GM13976 (cell line): ENCODE results near the gene TDO2.

Experiments used
- DNase-seq: peaks from one replicate; pipeline ENCODE4 v3.0.0; 2012; ENCODE audit warnings: low spot score
- CTCF ChIP-seq: IDR thresholded peaks from 2 replicates; pipeline ENCODE4 v1.5.1; 2012; ENCODE audit warnings: borderline replicate concordance, mild to moderate bottlenecking; ENCODE audit not compliant: insufficient read depth; ENCODE audit errors: extremely low read depth, missing control alignments, control extremely low read depth
- in situ Hi-C: fragments of 300-500 bp; cut with MboI; formaldehyde crosslinking; loops from one replicate; pipeline ENCODE4 v1.12.0; 2022; ENCODE audit warnings: low sequenced_read_pairs, mixed read lengths, inconsistent platforms; ENCODE audit not compliant: unreplicated experiment

TDO2 gene

DNA sequence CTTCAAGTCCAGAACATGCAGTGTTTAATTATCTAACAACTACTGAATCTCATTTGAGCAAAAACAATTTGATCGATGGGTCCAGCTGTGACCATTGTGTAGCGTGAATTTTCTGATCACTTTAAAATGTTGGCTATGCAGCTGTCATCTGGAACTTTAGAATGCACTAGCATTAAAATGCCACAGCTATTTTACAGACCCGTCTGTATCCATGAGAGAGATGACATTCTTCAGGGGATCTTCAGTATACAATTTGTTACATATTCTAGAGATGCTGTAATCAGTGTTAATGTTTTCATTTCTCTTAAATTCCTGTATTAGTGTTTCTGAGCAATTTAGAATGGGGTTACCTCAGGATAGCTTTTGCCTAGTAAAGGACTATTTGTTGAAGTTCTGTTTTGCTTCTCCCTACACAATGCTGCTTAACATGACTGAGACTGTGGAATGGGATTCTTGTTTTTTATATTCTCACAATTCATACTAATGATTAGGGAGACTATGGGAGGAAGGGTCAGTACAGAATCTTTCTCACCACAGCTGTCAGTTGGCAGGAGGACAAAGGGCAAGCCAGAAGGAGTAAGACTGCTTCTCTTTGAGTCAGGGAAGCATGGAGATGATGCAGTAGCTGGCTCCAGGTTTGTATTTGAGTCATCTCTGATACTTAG is 63.4 kb downstream of the TDO2 start:
- no peak for TF ChIP-seq CTCF
- no peak for DNase-seq
- in situ Hi-C loops: no loop called here
